HUES64 (cell line): ENCODE data around the gene ITGB3.

ENCODE experiments used
- H3K27ac ChIP-seq: 2 replicates; pipeline ENCODE4 v1.7.0; 2013; ENCODE audit warnings: low read depth, low read length, inconsistent platforms
- H3K27me3 ChIP-seq: 2 replicates; pipeline ENCODE4 v1.6.1; 2013; ENCODE audit warnings: mild to moderate bottlenecking, low read length; ENCODE audit not compliant: insufficient read depth
- H3K36me3 ChIP-seq: 2 replicates; pipeline ENCODE4 v1.6.1; 2013; ENCODE audit warnings: mild to moderate bottlenecking, low read length; ENCODE audit not compliant: insufficient read depth
- H3K4me1 ChIP-seq: 2 replicates; pipeline ENCODE4 v1.6.1; 2013; ENCODE audit warnings: mild to moderate bottlenecking, low read length, moderate library complexity; ENCODE audit not compliant: insufficient read depth
- H3K4me3 ChIP-seq: 2 replicates; pipeline ENCODE4 v1.5.1; 2013; ENCODE audit warnings: mild to moderate bottlenecking, low read length, moderate library complexity
- H3K9ac ChIP-seq: 2 replicates; pipeline ENCODE4 v1.6.1; 2013; ENCODE audit warnings: mild to moderate bottlenecking, low read depth, low read length
- H3K9me3 ChIP-seq: 2 replicates; pipeline ENCODE4 v1.6.1; 2013; ENCODE audit warnings: low read depth, low read length; ENCODE audit not compliant: insufficient read depth
- WGBS: fragments of 150-250, 120-280 bp; methylation state at CpG from one replicate; pipeline ENCODE4 v1.1.7; 2013; ENCODE audit warnings: missing lambda C conversion rate; 5-methylcytosine and 5-hydroxymethylcytosine counted together

ITGB3 gene

DNA sequence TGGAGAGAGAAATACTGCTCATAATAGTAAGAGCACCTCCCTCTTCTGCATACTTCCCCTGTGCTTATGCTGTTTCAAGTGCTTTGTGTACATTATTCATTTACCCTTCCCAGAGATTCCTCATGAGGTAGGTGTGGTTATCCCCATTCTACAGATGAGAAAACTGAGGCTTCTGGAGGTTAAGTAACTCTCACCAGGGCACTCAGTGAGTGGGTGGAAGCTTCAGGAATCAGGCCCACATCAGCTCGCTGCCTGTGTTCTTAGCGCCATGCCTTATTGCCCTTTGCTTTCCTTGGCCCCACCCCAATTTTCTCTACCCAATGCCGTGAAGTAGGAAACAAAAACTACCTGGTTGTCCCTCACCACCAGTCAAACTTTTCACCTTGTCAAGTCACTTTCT lies 18.1 kb upstream of the ITGB3 start:
- Histone ChIP-seq H3K36me3 (no peaks in the 10 kb centered on the region), H3K4me3 (no peak overlapping the region), H3K27ac (no peak overlapping the region), H3K4me1 (no peaks in the 10 kb centered on the region), H3K27me3 (no peaks in the 10 kb centered on the region), H3K9ac (no peak overlapping the region), H3K9me3 (no peaks in the 10 kb centered on the region)
- WGBS, result 96% methylated on average over 3 of the region's 3 CpGs

DNA sequence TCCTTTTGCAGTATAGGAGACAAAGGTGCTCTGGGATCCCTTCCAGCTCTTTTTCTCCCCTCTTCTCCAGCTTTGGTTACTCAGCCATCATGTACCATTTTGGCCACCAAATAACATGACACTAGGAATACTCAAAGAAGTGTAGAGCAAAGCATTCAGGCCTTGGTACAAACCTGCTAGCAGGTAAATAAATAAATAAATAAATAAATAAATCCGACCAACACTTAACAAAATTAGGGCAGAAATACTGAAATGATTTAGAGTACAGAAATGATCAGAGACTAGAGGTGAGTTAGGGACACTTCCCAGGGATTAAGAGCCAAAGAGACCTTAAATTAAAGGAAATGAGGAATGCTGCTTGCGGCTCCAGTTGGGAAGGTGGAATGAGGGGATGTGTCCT lies 17.7 kb upstream of the ITGB3 start:
- Histone ChIP-seq H3K4me3 (no peak overlapping the region), H3K4me1 (no peaks in the 10 kb centered on the region), H3K9me3 (no peaks in the 10 kb centered on the region), H3K27me3 (no peaks in the 10 kb centered on the region), H3K9ac (no peak overlapping the region), H3K27ac (no peak overlapping the region), H3K36me3 (no peaks in the 10 kb centered on the region)
- 98% methylated on average over 1 of the region's 2 CpGs for WGBS

DNA sequence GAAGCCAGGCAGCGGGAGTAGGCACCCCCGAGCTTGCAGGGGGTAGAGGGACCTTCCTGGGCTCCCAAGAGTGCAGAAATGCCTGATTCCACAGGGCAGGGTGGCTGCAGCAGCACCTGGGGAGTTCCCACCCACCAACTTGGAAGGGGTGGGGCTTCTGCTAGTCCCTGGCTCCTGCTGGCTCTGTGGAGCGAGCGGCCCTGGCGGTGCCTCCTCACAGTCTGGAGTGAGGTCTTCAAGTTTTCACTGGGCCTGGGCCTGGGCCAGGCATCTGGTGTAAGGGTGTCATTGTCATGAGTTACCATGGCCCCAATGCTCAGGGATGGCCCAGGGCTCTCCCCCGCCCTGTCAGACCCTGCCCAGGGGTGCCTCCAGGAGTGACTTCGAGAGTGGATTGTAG lies 15.8 kb upstream of the ITGB3 start:
- H3K27ac ChIP-seq, result no peak overlapping the region
- H3K4me3 ChIP-seq, result no peak overlapping the region
- H3K4me1 ChIP-seq, result no peaks in the 10 kb centered on the region
- no peaks in the 10 kb centered on the region for H3K9me3 ChIP-seq
- WGBS, result 94% methylated on average over 7 of the region's 7 CpGs
- H3K36me3 ChIP-seq, result no peaks in the 10 kb centered on the region
- H3K9ac ChIP-seq, result no peak overlapping the region
- no peaks in the 10 kb centered on the region for H3K27me3 ChIP-seq

DNA sequence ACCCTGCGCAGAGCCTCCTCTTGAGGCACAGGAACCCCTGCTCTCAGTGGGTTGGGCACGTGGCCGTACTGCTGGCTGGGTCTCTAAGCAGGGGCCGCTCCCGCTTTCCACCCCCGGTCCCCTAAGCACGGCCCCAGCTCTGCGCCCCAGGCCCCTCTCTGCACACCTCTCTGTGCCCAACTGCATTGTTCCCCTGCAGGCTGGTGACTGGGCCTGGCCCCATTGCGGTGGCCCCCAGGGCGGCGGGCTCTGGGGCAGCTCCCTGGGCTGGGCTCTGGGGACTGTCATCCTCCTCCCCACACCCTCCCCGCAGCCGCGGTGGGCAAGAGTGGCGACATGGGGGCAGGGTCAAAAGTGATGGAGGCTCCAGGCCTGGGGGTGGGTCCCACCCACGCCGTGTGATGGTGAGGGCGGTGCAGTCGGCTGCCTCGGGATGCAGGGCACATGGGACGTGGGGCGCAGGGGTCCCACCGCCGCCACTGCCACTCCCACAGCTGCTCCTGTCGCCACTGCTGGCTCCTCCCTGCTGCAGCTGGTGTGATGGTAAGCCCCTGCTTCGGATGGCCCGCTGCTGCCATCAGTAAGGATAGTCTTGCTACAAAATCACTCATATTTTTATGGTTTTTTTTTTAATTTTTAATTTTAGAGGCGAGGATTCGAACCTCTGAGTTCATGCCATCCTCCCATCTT lies 15.2 kb upstream of the ITGB3 start:
- no peaks in the 10 kb centered on the region for H3K27me3 ChIP-seq
- no peaks in the 10 kb centered on the region for H3K9me3 ChIP-seq
- WGBS, result 87% methylated on average over 29 of the region's 29 CpGs
- H3K9ac ChIP-seq, result no peak overlapping the region
- no peak overlapping the region for H3K4me3 ChIP-seq
- H3K36me3 ChIP-seq, result no peaks in the 10 kb centered on the region
- H3K4me1 ChIP-seq, result no peaks in the 10 kb centered on the region
- no peak overlapping the region for H3K27ac ChIP-seq

DNA sequence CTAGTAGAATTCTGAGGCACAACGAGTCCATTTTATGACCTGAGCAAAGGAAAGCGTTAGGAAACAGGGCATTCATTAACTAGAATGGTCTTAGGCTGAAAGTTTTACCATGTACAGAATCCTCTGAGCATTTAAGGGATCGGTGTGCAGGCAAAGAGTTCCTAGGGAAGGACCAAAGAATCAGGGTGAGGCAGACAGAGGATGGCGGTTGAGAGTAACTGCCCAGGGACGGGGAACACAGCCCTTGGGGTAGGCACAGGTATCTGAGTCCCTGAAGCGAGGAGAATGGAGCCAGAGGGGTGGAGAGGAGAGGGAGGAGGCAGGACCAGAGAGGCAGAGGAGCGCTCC lies 14.0 kb upstream of the ITGB3 start:
- Histone ChIP-seq H3K36me3 (no peaks in the 10 kb centered on the region), H3K27me3 (no peaks in the 10 kb centered on the region), H3K4me3 (no peak overlapping the region), H3K9me3 (no peaks in the 10 kb centered on the region), H3K27ac (no peak overlapping the region), H3K4me1 (no peaks in the 10 kb centered on the region), H3K9ac (no peak overlapping the region)
- 83% methylated on average over 7 of the region's 7 CpGs for WGBS

DNA sequence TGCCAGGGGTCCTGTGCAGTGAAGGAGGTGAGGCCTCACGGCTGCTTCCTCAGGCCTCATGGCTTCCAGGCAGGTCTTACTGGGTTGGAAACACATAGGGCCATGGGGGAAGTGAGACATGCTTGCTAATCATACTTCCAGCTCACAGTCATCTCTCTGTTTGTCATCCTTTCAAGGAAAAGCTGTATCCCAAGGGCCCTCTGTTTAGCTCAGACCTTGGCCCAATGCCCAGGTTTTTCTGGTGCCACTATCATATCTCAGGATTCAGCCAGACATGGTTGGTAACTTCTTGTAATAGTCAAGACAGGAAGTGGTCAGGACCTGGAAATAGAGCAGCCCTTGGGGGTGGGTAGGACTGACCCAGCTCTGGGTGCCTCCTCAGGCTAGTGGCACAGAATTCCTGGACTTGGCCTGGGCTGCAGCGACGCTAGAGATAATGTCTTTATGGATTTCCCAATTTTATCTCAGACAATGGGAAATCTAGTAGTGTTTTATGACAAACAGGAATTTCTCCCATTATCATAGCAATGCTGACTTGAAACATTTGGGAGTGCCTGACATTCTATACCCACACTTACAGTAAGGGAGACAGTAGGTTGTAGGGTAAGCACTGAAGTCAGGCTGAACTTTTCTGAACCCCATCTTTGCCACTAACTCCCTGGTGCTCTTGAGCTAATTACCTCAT lies 13.5 kb upstream of the ITGB3 start:
- WGBS, result 89% methylated on average over 3 of the region's 3 CpGs
- Histone ChIP-seq H3K27ac (no peak overlapping the region), H3K27me3 (no peaks in the 10 kb centered on the region), H3K9ac (no peak overlapping the region), H3K36me3 (no peaks in the 10 kb centered on the region), H3K9me3 (no peaks in the 10 kb centered on the region), H3K4me3 (no peak overlapping the region), H3K4me1 (no peaks in the 10 kb centered on the region)

DNA sequence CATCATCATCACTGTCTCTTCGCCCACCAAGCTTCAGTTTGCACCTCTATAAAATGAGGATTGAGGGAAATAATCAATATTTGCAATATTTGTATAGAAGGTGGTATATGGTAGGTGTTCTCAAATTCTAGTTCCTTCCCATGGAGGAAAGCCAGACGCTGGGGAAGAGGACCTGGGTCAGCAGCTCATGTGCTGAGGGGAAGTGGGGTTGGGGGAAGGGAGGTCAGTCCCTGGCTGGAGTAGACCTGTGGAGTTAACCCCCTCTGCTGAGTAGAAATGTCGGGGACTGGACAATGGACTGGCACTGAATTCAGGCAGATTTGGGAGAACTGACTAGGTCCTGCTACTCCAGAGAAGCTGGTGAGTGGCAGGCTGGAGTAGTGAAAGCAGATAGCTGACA lies 12.8 kb upstream of the ITGB3 start:
- H3K4me1 ChIP-seq, result no peaks in the 10 kb centered on the region
- no peaks in the 10 kb centered on the region for H3K9me3 ChIP-seq

DNA sequence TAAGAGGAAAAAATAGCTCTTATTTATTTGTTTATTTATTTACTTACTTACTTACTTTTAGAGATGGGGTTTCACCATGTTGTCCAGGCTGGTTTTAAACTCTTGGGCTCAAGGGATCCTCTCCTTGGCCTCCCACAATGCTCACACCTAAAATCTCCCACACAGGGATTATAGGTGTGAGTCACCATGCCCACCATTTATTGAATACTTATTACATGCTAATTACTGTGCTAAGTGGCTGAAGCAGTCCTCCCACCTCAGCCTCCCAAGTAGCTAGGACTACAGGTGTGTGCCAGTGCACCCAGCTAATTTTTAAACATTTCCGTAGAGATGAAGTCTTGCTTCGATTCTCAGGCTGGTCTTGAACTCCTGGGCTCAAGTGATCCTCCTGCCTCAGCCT lies 11.0 kb upstream of the ITGB3 start:
- no peaks in the 10 kb centered on the region for H3K4me1 ChIP-seq
- WGBS, result 92% methylated on average over 2 of the region's 2 CpGs
- no peak overlapping the region for H3K27ac ChIP-seq
- H3K9me3 ChIP-seq, result no peaks in the 10 kb centered on the region
- no peak overlapping the region for H3K4me3 ChIP-seq
- no peaks in the 10 kb centered on the region for H3K36me3 ChIP-seq
- H3K27me3 ChIP-seq, result no peaks in the 10 kb centered on the region; the same call in 1 of the 2 replicates
- no peak overlapping the region for H3K9ac ChIP-seq

More for the DNA sequence above, 12.8 kb upstream of the ITGB3 start:
- Histone ChIP-seq H3K27ac (no peak overlapping the region), H3K36me3 (no peaks in the 10 kb centered on the region), H3K4me3 (no peak overlapping the region), H3K9ac (no peak overlapping the region), H3K27me3 (no peaks in the 10 kb centered on the region; the same call in 1 of the 2 replicates)
- WGBS, result 83% methylated on average over 2 of the region's 3 CpGs

DNA sequence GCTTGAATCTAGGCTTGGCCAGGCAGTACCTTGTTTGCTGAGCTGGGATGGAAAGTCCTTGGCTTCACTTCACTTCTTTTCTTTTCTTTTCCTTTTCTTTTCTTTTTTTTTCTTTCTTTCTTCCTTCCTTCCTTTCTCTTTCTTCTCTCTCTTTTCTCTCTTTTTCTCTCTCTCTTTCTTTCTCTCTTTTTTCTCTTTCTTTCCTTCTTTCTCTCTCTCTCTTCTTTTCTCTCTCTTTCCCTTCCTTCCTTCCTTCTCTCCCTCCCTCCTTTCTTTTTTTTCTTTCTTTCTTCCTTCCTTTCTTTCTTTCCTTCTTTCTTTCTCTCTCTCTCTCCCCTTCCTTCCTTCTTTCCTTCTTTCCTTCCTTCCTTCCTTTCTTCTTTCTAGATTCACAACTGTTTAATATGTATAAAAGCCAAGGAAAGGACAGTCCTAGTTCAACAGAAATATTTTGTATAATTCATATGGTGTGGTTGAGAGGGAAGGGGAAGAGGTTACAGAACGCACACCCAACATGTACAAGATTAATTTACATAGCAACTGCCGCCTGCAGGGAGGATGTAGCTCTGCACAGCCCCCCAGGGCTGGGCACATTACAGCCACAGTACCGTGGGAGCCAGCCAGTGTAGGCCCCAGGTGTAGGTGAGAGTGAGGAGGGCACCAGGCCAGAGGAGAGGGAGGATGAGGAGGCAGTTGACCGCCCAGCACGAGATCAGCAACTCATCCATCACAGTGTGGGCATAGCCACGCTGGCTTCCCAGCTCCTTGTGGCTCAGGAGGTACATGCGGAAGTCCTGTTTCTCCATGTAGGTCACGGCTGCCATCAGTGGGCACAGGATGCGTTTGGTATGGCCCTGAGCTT lies 9.7 kb upstream of the ITGB3 start:
- no peaks in the 10 kb centered on the region for H3K36me3 ChIP-seq
- WGBS, result 91% methylated on average over 8 of the region's 9 CpGs
- H3K27ac ChIP-seq, result no peak overlapping the region
- no peaks in the 10 kb centered on the region for H3K9me3 ChIP-seq
- H3K4me1 ChIP-seq, result no peaks in the 10 kb centered on the region
- H3K4me3 ChIP-seq, result no peak overlapping the region
- H3K9ac ChIP-seq, result no peak overlapping the region
- H3K27me3 ChIP-seq, result no peaks in the 10 kb centered on the region; the same call in 1 of the 2 replicates

DNA sequence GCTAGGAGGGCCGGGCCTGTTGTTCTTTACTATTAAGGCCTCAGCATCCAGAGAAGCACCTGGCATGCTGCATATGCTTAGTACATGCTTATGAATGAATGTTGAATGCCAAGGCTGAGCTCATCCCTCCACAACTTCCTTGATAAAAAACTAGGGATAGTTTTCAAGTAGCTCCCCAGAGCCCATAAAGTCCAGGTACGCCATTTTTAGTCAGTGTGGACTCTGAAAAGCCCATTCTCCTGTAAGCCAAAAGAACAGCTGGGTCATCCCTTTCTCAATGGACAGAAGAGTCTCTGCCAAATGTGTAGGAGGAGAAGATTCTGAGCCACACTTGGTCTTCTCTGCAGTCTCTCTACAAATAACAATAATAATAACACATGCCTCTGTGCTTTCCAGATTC lies 8.9 kb upstream of the ITGB3 start:
- Histone ChIP-seq H3K27me3 (no peaks in the 10 kb centered on the region; the same call in 1 of the 2 replicates), H3K27ac (no peak overlapping the region), H3K4me3 (no peak overlapping the region), H3K9me3 (no peaks in the 10 kb centered on the region), H3K9ac (no peak overlapping the region), H3K4me1 (no peaks in the 10 kb centered on the region), H3K36me3 (no peaks in the 10 kb centered on the region)
- WGBS, result 90% methylated on average over 2 of the region's 2 CpGs

DNA sequence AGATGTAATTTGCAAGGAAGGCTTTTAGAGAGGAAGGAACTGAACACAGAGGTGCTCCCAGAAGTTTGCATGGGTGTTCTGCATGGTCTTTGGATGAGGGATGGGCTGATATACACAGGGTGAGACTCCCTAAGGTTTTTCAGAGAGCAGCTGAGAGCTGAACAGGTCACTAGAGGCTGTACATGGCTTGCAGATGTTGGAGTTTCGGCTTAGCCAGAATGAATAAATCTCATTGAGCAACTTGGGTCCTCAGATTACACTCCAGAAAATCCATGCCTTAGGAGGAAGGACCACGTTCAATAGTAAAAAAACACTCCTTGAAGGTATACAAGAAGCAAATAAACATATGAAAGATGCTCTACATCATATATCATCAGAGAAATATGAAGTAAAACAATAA lies 7.5 kb upstream of the ITGB3 start:
- Histone ChIP-seq H3K36me3 (no peaks in the 10 kb centered on the region), H3K9ac (no peak overlapping the region), H3K27ac (no peak overlapping the region), H3K4me1 (peaks cover 2% of the 10 kb centered on the region; the same call in 1 of the 2 replicates), H3K9me3 (no peaks in the 10 kb centered on the region), H3K27me3 (no peaks in the 10 kb centered on the region; the same call in 1 of the 2 replicates), H3K4me3 (no peak overlapping the region)
- 90% methylated on average over 1 of the region's 2 CpGs for WGBS
